ENCODE measurements around the gene DBNDD1.

The DBNDD1 gene

GRCh38 chr16:90004577-90004976 lies 14.7 kb downstream of the DBNDD1 start:
- TF ChIP-seq ZFX (IDR thresholded peaks at IDR 0.05; ENCODE audit: borderline replicate concordance) = no peak
- TF ChIP-seq, protein P1, sequence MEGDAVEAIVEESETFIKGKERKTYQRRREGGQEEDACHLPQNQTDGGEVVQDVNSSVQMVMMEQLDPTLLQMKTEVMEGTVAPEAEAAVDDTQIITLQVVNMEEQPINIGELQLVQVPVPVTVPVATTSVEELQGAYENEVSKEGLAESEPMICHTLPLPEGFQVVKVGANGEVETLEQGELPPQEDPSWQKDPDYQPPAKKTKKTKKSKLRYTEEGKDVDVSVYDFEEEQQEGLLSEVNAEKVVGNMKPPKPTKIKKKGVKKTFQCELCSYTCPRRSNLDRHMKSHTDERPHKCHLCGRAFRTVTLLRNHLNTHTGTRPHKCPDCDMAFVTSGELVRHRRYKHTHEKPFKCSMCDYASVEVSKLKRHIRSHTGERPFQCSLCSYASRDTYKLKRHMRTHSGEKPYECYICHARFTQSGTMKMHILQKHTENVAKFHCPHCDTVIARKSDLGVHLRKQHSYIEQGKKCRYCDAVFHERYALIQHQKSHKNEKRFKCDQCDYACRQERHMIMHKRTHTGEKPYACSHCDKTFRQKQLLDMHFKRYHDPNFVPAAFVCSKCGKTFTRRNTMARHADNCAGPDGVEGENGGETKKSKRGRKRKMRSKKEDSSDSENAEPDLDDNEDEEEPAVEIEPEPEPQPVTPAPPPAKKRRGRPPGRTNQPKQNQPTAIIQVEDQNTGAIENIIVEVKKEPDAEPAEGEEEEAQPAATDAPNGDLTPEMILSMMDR (IDR thresholded peaks at IDR 0.05) = no peak
- peak overlapping the region; percentile 77 for H3K27ac ChIP-seq

GRCh38 chr16:90002759-90003158 lies 16.5 kb downstream of the DBNDD1 start:
- H3K27ac ChIP-seq = peak overlapping the region; percentile 45
- no peak for TF ChIP-seq ZFX (IDR thresholded peaks at IDR 0.05; ENCODE audit: borderline replicate concordance)
- TF ChIP-seq, protein P1 (IDR thresholded peaks at IDR 0.05) = no peak

DNA sequence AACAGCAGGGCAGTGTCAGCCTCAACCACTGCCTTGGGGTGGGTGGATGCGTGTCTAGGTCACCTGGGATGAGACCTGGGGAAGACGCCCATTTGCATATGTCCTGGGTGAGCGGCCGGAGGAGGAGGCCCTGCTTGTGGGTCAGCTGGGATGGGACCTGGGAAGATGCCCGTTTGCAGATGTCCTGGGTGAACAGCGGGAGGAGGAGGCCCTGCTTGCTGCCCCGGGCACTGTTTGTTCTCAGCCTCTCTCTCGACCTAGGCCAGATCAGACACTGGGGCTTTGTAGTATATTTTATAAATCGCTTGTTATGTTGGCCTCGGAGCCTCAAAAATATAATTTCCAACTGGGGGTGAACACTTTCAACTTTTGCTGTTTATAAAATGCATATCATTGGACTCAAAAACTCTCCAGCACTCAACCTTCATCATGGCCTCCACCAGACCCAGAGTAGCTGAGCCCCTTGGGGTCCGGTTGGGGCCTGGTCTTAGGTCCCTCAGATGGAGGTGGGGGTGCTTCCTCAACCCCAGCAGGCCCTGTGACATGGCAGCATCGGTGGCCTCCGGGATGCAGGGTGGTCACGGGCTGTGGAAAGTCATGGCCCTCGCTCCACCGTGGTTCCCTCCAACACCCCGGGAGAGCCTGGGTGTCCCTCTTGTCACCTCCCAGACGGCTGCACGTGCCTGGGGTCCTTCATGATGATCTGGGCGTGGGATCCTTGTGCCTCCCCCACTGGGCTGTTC lies 17.3 kb downstream of the DBNDD1 start:
- no peak for TF ChIP-seq ZFX (IDR thresholded peaks at IDR 0.05; ENCODE audit: borderline replicate concordance)
- TF ChIP-seq, protein P1 (IDR thresholded peaks at IDR 0.05) = no peak
- peak overlapping the region; percentile 45 for H3K27ac ChIP-seq

DNA sequence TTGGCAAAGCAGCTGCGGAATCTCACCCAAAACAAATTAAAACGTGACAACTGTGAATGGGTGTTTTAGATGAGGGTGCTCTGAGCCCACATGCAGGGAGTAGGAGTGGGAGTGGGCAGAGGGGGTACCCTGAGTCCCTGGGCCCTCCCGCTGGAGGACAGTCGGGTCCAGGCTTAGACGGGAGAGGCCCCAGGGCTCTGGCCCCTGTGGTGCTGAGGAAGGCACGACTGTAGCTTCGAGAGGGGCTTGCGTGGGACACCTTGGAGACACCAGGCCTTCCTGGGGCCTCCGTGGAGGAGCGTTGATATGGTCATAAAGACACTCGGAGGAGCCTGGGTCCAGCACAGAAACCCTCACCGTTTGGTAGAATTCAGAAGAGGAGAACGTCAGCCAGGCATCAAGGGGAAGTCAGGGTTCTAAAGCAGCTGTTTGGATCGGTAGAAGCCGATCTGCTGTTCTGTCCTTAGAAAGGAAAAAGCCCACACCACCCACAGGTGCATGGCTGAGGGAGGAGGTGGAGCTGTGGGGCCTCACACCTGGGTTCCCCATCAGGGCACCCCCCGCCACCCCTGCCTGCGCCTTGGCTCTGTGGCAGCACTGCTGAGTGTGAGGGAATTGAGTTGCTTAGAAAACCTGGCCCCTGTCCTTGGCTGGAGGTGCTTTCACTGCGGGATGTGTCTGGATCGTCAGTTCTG lies 18.4 kb downstream of the DBNDD1 start:
- H3K27ac ChIP-seq = peak overlapping the region; percentile 45; the same call in 1 of the 2 replicates
- TF ChIP-seq ZFX (IDR thresholded peaks at IDR 0.05; ENCODE audit: borderline replicate concordance) = no peak
- TF ChIP-seq, protein P1 (IDR thresholded peaks at IDR 0.05) = no peak

GRCh38 chr16:89999831-90000574 lies 19.3 kb downstream of the DBNDD1 start:
- no peak overlapping the region for H3K27ac ChIP-seq
- TF ChIP-seq ZFX (IDR thresholded peaks at IDR 0.05; ENCODE audit: borderline replicate concordance) = no peak
- TF ChIP-seq, protein P1 (IDR thresholded peaks at IDR 0.05) = peak; percentile 30; the same call in 1 of the 2 replicates

DNA sequence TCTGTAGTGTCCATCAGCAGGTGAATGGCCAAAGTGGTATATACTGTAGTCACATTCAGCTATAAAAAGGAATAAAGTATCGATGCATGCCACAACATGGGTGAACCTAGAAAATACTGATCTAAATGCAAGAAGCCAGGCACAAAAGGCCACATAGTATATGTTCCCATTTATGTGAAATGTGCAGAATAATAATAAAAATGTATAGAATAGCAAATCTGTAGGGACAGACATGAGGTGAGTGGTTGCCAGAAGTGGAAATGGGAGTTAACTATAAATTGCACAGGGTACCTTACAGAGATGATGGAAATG lies 23.1 kb downstream of the DBNDD1 start:
- peak overlapping the region; percentile 87 for H3K27ac ChIP-seq
- TF ChIP-seq ZFX (IDR thresholded peaks at IDR 0.05; ENCODE audit: borderline replicate concordance) = no peak
- TF ChIP-seq, protein P1 (IDR thresholded peaks at IDR 0.05) = no peak

GRCh38 chr16:89995475-89996177 lies 23.6 kb downstream of the DBNDD1 start:
- peak overlapping the region; percentile 87 for H3K27ac ChIP-seq

DNA sequence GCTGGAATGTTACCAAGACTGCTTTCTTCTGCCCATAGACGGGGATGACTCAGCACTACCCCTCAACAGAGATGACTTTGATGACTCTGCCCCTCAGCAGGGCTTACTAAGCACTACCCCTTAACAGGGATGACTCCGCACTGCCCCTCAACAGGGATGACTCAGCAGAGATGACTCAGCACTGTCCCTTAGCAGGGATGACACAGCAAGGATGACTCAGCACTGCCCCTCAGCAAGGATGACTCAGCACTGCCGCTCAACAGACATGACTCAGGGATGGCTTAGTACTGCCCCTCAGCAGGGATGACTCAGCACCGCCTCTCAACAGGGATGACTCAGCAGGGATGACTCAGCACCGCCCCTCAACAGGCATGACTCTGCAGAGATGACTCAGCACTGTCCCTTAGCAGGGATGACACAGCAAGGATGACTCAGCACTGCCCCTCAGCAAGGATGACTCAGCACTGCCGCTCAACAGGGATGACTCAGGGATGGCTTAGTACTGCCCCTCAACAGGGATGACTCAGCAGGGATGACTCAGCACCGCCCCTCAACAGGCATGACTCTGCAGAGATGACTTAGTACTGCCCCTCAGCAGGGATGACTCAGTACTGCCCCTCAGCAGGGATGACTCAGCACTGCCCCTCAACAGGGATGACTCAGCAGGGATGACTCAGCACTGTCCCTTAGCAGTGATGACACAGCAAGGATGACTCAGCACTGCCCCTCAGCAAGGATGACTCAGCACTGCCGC lies 24.4 kb downstream of the DBNDD1 start:
- H3K27ac ChIP-seq = peak overlapping the region; percentile 87

Data from 22Rv1 (cell line).